Tongue (tissue), 2 donors: ENCODE results near the gene PEX26. TPM values are rescaled to one million over a fixed set of nuclear protein-coding genes. Genes with fewer than 3 reads are reported as not detected.

Experiments used
- small RNA-seq: library from RNA; depleted of rRNA; stranded (forward); fragments of <200 nt; gene quantifications from one replicate; pipeline ENCODE3, GENCODE V24; 2014; ENCODE audit warnings: low replicate concordance
- total RNA-seq: library from RNA; depleted of rRNA; stranded (reverse); fragments of >200 nt; gene quantifications from one replicate; pipeline ENCODE4 v1.2.3, GENCODE V29; 2014

PEX26 gene
- total RNA-seq, 1 donor from 2014 or later: 18.1 TPM

Small RNA genes within 50 kb of the gene (small RNA-seq; reads per million reads assigned to genes)
- not detected for gene AC016027.5

Other genes starting within 250 kb of the PEX26 start
- 41.0 TPM for gene MICAL3, start 53.4 kb upstream of the PEX26 start, total RNA-seq
- gene TUBA8, start 32.8 kb downstream of the PEX26 start, total RNA-seq: 13.3 TPM
- 4.1 TPM for gene USP18, start 72.2 kb downstream of the PEX26 start, total RNA-seq